Measurements from ENCODE around the gene OR56A1.

Gene OR56A1

GRCh38 chr11:5992604-5993251 is 37.8 kb downstream of the OR56A1 start:
- peak; percentile 39 for DNase-seq (ENCODE audit: low spot score)
- TF ChIP-seq CTCF (IDR thresholded peaks at IDR 0.05; ENCODE audit: borderline replicate concordance, control extremely low read depth, extremely low read depth, insufficient read depth, missing control alignments): peak; percentile 27
- in situ Hi-C loops (cut with MboI; ENCODE audit: low sequenced_read_pairs, unreplicated experiment): no loop called here

GRCh38 chr11:5992150-5992549 is 38.4 kb downstream of the OR56A1 start:
- in situ Hi-C loops (cut with MboI; ENCODE audit: low sequenced_read_pairs, unreplicated experiment): no loop called here
- TF ChIP-seq CTCF (IDR thresholded peaks at IDR 0.05; ENCODE audit: borderline replicate concordance, control extremely low read depth, extremely low read depth, insufficient read depth, missing control alignments): no peak
- DNase-seq (ENCODE audit: low spot score): no peak

GRCh38 chr11:5989203-5989602 is 41.4 kb downstream of the OR56A1 start:
- TF ChIP-seq CTCF (IDR thresholded peaks at IDR 0.05; ENCODE audit: borderline replicate concordance, control extremely low read depth, extremely low read depth, insufficient read depth, missing control alignments): no peak
- in situ Hi-C loops (cut with MboI; ENCODE audit: low sequenced_read_pairs, unreplicated experiment): no loop called here
- no peak for DNase-seq (ENCODE audit: low spot score)

- no peak for DNase-seq (ENCODE audit: low spot score)
- in situ Hi-C loops (cut with MboI; ENCODE audit: low sequenced_read_pairs, unreplicated experiment): no loop called here
- TF ChIP-seq CTCF (IDR thresholded peaks at IDR 0.05; ENCODE audit: borderline replicate concordance, control extremely low read depth, extremely low read depth, insufficient read depth, missing control alignments): no peak
Observed at GRCh38 chr11:5986885-5987284, 43.7 kb downstream of the OR56A1 start, which contains the start of gene OR52L1. OR52L1 (minus strand) TSS chr11:5986985; CDS start chr11:5986930, 55 bp downstream.

- DNase-seq (ENCODE audit: low spot score): no peak
- in situ Hi-C loops (cut with MboI; ENCODE audit: low sequenced_read_pairs, unreplicated experiment): no loop called here
- TF ChIP-seq CTCF (IDR thresholded peaks at IDR 0.05; ENCODE audit: borderline replicate concordance, control extremely low read depth, extremely low read depth, insufficient read depth, missing control alignments): no peak
Observed at GRCh38 chr11:5983443-5983842, 47.1 kb downstream of the OR56A1 start.

- TF ChIP-seq CTCF (IDR thresholded peaks at IDR 0.05; ENCODE audit: borderline replicate concordance, control extremely low read depth, extremely low read depth, insufficient read depth, missing control alignments): no peak
- in situ Hi-C loops (cut with MboI; ENCODE audit: low sequenced_read_pairs, unreplicated experiment): no loop called here
- DNase-seq (ENCODE audit: low spot score): no peak
Observed at GRCh38 chr11:5973530-5973929, 57.0 kb downstream of the OR56A1 start.

Data from GM13976 (cell line).